Right ventricle myocardium inferior (tissue), 1 donor: ENCODE data around the gene TXNDC11. TPM values are rescaled to one million over a fixed set of nuclear protein-coding genes. Genes with fewer than 3 reads are reported as not detected.

Source experiments
- ATAC-seq: fragments of 200-7000 bp; cut with Tn5 transposase; one replicate; pipeline ENCODE4 v1.9.1; 2020; ENCODE audit warnings: mild to moderate bottlenecking, moderate library complexity
- DNase-seq: peaks from one replicate; pipeline ENCODE4 v3.0.0; 2021; ENCODE audit errors: missing footprints
- intact Hi-C: fragments of 100-400 bp; cut with DNase I; formaldehyde crosslinking; loops from one replicate; pipeline ENCODE4 v1.11.0; 2022
- total RNA-seq: library from RNA; stranded (reverse); fragmentation: NEBNext Ultra II Directional; extraction: Animal tissue kit (Norgen Biotek cat#: 25700); gene quantifications from one replicate; pipeline ENCODE4 v1.2.1, GENCODE V29; 2021
- donor health status: DM: no; HTN: yes; CAD: no; lungs with severe emphysema.

TXNDC11 gene
- total RNA-seq, 1 donor from 2014 or later = 20.3 TPM

- intact Hi-C loops = no loop called here
- ATAC-seq = no peak
- DNase-seq = no peak
Measured at GRCh38 chr16:11756248-11756647, 13.6 kb upstream of the TXNDC11 start.

DNA sequence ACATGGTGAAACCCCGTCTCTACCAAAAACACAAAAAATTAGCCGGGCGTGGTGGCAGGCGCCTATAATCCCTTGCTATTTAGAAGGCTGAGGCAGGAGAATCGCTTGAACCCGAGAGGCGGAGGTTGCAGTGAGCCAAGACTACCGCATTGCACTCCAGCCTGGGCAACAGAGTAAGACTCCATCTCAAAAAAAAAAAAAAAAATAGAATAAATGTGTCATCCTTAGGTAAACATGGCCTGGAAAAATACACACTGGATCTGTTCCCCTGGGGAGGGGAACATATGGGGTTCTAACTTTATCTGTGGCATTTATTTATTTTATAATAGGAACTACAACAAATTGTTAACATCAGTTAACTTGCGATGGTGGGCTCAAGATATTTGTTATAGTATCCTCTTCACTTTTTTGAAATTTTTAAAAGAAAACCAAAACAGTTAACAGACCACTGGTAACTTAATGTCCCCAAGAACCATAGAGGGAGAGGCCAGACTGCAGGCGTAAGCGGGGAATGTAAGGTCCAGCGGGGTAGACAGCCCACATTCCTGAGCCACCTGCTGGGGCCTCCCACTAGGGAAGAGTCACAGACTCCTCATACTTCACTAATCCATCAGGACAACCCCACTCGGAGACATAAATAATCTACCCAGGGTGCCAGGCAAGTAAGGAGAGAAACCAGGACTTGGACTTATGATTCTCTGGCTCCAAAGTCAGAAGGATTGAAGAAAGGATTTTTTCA is 12.5 kb upstream of the TXNDC11 start:
- ATAC-seq (no peak), DNase-seq (no peak)
- intact Hi-C loops = no loop called here

- no peak for DNase-seq
- intact Hi-C loops = no loop called here
Measured at GRCh38 chr16:11752856-11753255, 10.2 kb upstream of the TXNDC11 start.

DNA sequence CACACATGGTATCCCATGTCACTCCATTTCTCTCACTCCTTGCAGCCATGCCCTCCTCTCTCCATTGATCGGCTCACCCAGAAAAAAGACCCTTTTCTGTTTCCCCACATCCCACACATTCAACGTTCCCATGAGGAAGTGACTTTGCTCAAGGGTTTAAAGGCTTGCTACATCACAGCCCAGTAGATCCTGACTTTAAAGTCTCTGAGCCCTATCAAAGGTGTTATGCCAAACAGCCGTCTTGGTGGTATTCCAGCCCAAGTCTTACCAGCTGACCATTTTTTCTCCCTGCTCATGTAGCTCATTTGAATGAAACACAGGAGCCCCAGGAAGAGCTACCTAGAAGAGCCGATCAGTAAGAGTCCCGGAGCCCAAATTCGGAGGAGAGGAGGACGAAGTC is 7.4 kb upstream of the TXNDC11 start:
- ATAC-seq (no peak), DNase-seq (no peak)
- intact Hi-C loops = no loop called here

More at GRCh38 chr16:11752856-11753255, 10.2 kb upstream of the TXNDC11 start:
- no peak for ATAC-seq

GRCh38 chr16:11748404-11749254 is 6.0 kb upstream of the TXNDC11 start:
- no peak for DNase-seq
- ATAC-seq = no peak
- intact Hi-C loops = no loop called here

- DNase-seq (no peak), ATAC-seq (no peak)
- intact Hi-C loops = no loop called here
Measured at GRCh38 chr16:11747949-11748403, 5.3 kb upstream of the TXNDC11 start.

GRCh38 chr16:11744075-11744470 is 1.4 kb upstream of the TXNDC11 start:
- no peak for DNase-seq
- no peak for ATAC-seq
- intact Hi-C loops = loop anchor here (5.0 kb wide), 2 partner anchors 38 to 53 kb away; partner anchors contain the start of gene ZC3H7A

GRCh38 chr16:11743308-11744074 is 834 bp upstream of the TXNDC11 start:
- no peak for ATAC-seq
- intact Hi-C loops = loop anchor here (5.0 kb wide), 2 partner anchors 39 to 54 kb away; partner anchors contain the start of gene ZC3H7A
- peak; percentile 68 for DNase-seq

DNA sequence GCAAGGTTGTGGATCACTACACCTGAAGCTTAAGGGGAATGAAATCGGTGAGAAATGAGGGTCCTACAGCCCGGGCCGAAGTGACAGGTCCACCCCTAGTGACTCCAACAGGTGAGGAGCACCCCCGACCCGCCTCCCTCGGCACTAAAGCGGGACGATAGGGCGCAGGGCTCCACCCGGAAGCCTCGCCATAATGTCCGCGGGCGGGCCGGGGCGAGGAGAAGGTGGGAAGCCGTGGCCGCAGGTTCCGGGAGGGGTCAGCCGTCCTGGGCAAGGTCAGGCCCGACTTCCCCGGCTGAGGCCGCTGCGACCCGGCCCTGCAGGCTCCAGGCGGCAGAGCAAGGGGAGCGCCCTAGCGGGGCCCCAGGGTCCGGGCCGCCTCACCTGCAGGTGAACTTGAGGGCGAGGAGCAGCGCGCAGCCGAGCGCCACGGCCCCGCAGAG is 543 bp downstream of the TXNDC11 start:
- DNase-seq (no peak), ATAC-seq (peak; percentile 4)
- intact Hi-C loops = loop anchor here (5.0 kb wide), 2 partner anchors 40 to 55 kb away; partner anchors contain the start of gene ZC3H7A

- DNase-seq (no peak), ATAC-seq (no peak)
- intact Hi-C loops = loop anchor here (5.0 kb wide), 2 partner anchors 42 to 57 kb away; partner anchors contain the start of gene ZC3H7A
Measured at GRCh38 chr16:11740567-11740966, 2.1 kb downstream of the TXNDC11 start.

DNA sequence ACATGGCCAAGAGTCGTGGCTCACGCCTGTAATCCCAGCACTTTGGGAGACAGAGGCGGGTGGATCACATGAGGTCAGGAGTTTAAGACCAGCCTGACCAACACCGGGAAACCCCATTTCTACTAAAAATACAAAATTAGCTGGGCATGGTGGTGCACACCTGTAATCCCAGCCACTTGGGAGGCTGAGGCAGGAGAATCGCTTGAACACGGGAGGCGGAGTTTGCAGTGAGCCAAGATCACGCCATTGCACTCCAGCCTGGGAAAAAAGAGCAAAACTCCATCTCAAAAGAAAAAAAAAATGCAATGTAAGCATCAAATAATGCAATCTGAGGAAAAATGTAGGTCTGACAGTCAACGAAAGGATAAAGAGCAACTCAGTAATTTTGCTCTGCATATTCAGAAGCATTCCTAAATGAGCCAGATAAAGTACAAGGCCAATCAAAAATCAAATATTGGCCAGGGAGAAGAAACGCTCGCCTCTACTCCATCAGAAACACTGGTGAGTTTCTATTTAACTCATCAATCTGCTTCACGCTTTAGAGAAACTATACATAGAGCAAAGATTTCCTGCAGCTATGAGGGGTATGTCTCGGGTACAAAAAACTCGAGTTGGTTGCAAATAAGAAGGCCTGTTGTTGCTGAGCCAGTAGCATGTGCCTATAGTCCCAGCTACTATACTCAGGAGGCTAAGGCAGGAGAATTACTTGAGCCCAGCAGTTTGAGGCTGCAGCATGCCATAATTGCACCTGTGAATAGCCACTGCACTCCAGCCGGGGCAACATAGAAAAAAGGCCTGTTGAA is 3.7 kb downstream of the TXNDC11 start:
- ATAC-seq (no peak), DNase-seq (no peak)
- intact Hi-C loops = no loop called here

- ATAC-seq (no peak), DNase-seq (no peak)
- intact Hi-C loops = no loop called here
Measured at GRCh38 chr16:11737713-11738112, 4.9 kb downstream of the TXNDC11 start.

- DNase-seq (no peak), ATAC-seq (no peak)
- intact Hi-C loops = no loop called here
Measured at GRCh38 chr16:11736903-11737302, 5.8 kb downstream of the TXNDC11 start.

- intact Hi-C loops = no loop called here
Measured at GRCh38 chr16:11735787-11736186, 6.9 kb downstream of the TXNDC11 start.

GRCh38 chr16:11734653-11735043 is 8.0 kb downstream of the TXNDC11 start:
- DNase-seq = no peak
- ATAC-seq = peak; percentile 15
- intact Hi-C loops = no loop called here

More at GRCh38 chr16:11735787-11736186, 6.9 kb downstream of the TXNDC11 start:
- DNase-seq (no peak), ATAC-seq (no peak)

GRCh38 chr16:11734025-11734652 is 8.5 kb downstream of the TXNDC11 start:
- ATAC-seq = peak; percentile 68
- intact Hi-C loops = no loop called here
- no peak for DNase-seq

DNA sequence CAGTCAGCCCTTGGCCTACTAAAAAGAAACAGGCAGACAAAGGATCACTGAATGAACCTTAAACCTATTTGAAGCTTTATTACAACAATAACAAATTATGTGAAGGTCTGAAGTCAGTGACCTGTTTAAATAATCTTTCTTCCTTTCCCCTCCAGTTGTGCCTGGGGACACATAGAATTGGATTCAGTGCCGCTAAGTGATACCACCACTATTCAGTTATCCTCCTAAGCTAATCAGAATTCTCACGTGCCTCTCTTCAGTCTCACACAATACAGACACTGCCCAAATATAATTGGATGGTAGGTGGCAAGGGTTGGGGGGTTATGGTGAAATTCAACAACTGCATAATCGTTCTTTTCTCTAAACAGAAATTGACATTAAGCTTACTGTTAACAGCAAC is 11.4 kb downstream of the TXNDC11 start:
- DNase-seq = no peak
- intact Hi-C loops = no loop called here

GRCh38 chr16:11729787-11730186 is 12.9 kb downstream of the TXNDC11 start:
- ATAC-seq = no peak
- DNase-seq = no peak
- intact Hi-C loops = no loop called here

More for the DNA sequence above, 11.4 kb downstream of the TXNDC11 start:
- no peak for ATAC-seq
